Sigmoid colon (tissue), 7 donors: ENCODE data around the gene GSN. TPM values are rescaled to one million over a fixed set of nuclear protein-coding genes. Genes with fewer than 3 reads are reported as not detected.

Experiments
- DNase-seq: peaks from one replicate; pipeline ENCODE4 v3.0.0-alpha.2; 2019
- H3K27ac ChIP-seq, 4 donors: fragments of 200-600 bp; sonication (generic); one replicate each; pipeline ENCODE4 v1.5.1; 2016 to 2019; ENCODE audit warnings: mild to moderate bottlenecking in 1 of 4
- H3K27me3 ChIP-seq, 3 donors: fragments of 200-600 bp; sonication (generic); one replicate each; pipeline ENCODE4 v1.5.1; 2019; ENCODE audit warnings: mild to moderate bottlenecking in 1 of 3
- H3K36me3 ChIP-seq, 4 donors: fragments of 200-600 bp; sonication (generic); one replicate each; pipeline ENCODE4 v1.5.1; 2016 to 2019
- H3K4me1 ChIP-seq, 4 donors: fragments of 200-600 bp; sonication (generic); one replicate each; pipeline ENCODE4 v1.5.1; 2017 to 2019
- H3K4me3 ChIP-seq, 4 donors: fragments of 200-600 bp; sonication (generic); one replicate each; pipeline ENCODE4 v1.5.1; 2017 to 2019; ENCODE audit warnings: mild to moderate bottlenecking in 2 of 4, moderate library complexity in 1 of 4
- H3K9me3 ChIP-seq, 4 donors: fragments of 200-600 bp in 3 of 4; sonication (generic) in 3 of 4; one replicate each; pipeline versions ENCODE4 v1.5.1 to v1.6.1; 2013 to 2019
- EP300 ChIP-seq, 4 donors: sonication (generic); formaldehyde crosslinking; IDR thresholded peaks; one replicate each; pipeline ENCODE4 v1.6.1; 2017; ENCODE audit warnings: antibody characterized with exemption in 4 of 4
- POLR2A ChIP-seq, 2 donors: fragments of 450-650 bp; IDR thresholded peaks; one replicate each; pipeline ENCODE4 v1.6.1; 2016; ENCODE audit warnings: antibody characterized with exemption in 2 of 2, mild to moderate bottlenecking in 2 of 2, moderate library complexity in 2 of 2
- POLR2AphosphoS5 ChIP-seq, 4 donors: sonication (generic); formaldehyde crosslinking; IDR thresholded peaks; one replicate each; pipeline ENCODE4 v1.6.1; 2017; ENCODE audit warnings: antibody characterized with exemption in 4 of 4
- WGBS, 2 donors: extraction: QIAGEN DNeasy Blood & Tissue Kit; methylation state at CpG; one replicate each; pipeline ENCODE4 v1.1.7; 2013; 5-methylcytosine and 5-hydroxymethylcytosine counted together
- intact Hi-C: fragments of 100-400 bp; cut with DNase I; formaldehyde crosslinking; loops from one replicate; pipeline ENCODE4 v1.15.1; 2023
- polyA plus RNA-seq, 3 donors: library from polyadenylated mRNA; stranded (reverse); fragments of 200-250 nt; gene quantifications; one replicate each; pipeline ENCODE4 v1.2.3, GENCODE V29; 2013
- total RNA-seq, 4 donors: library from RNA; depleted of rRNA; stranded (reverse); fragments of >200 nt; gene quantifications; one replicate each; pipeline ENCODE4 v1.1.0, GENCODE V29; 2016
- TF ChIP-seq, protein P1 (sequence below), 4 experiments: fragments of 450-650 bp in 3 of 4; fragments of 200-600 bp in 1 of 4; IDR thresholded peaks; one replicate each; pipeline ENCODE4 v1.5.1; 2016 to 2019; ENCODE audit warnings: antibody characterized with exemption in 4 of 4, mild to moderate bottlenecking in 3 of 4, moderate library complexity in 2 of 4
- donor health status: healthy with polysubstance abuse.
- donor health status: Bipolar disorder and iron deficiency.
- donor health status: healthy.

The GSN gene
- total and polyA plus RNA-seq, 7 donors = 333 to 2,826 (median 1,610) TPM

GRCh38 chr9:121321016-121321503, 53.1 kb downstream of the GSN start:
- peak; percentile 74 for DNase-seq
- Histone ChIP-seq H3K27ac (peak overlapping the region; percentile 91 to 99 (median 94)), H3K4me1 (peaks cover 0 to 86% (median 81%) of the 10 kb centered on the region in 4 donors), H3K36me3 (peaks cover 45 to 99% (median 66%) of the 10 kb centered on the region in 4 donors), H3K9me3 (no peaks in the 10 kb centered on the region), H3K27me3 (no peaks in the 10 kb centered on the region), H3K4me3 (no peak overlapping the region)
- peak in 2 of 4 donors; percentile 17 to 22 for TF ChIP-seq POLR2AphosphoS5 (IDR thresholded peaks at IDR 0.05)
- TF ChIP-seq, protein P1, sequence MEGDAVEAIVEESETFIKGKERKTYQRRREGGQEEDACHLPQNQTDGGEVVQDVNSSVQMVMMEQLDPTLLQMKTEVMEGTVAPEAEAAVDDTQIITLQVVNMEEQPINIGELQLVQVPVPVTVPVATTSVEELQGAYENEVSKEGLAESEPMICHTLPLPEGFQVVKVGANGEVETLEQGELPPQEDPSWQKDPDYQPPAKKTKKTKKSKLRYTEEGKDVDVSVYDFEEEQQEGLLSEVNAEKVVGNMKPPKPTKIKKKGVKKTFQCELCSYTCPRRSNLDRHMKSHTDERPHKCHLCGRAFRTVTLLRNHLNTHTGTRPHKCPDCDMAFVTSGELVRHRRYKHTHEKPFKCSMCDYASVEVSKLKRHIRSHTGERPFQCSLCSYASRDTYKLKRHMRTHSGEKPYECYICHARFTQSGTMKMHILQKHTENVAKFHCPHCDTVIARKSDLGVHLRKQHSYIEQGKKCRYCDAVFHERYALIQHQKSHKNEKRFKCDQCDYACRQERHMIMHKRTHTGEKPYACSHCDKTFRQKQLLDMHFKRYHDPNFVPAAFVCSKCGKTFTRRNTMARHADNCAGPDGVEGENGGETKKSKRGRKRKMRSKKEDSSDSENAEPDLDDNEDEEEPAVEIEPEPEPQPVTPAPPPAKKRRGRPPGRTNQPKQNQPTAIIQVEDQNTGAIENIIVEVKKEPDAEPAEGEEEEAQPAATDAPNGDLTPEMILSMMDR (IDR thresholded peaks at IDR 0.05) = no peak
- 79 to 90% methylated on average over 10 of the region's 10 CpGs for WGBS, 2 donors
- intact Hi-C loops = no loop called here

DNA sequence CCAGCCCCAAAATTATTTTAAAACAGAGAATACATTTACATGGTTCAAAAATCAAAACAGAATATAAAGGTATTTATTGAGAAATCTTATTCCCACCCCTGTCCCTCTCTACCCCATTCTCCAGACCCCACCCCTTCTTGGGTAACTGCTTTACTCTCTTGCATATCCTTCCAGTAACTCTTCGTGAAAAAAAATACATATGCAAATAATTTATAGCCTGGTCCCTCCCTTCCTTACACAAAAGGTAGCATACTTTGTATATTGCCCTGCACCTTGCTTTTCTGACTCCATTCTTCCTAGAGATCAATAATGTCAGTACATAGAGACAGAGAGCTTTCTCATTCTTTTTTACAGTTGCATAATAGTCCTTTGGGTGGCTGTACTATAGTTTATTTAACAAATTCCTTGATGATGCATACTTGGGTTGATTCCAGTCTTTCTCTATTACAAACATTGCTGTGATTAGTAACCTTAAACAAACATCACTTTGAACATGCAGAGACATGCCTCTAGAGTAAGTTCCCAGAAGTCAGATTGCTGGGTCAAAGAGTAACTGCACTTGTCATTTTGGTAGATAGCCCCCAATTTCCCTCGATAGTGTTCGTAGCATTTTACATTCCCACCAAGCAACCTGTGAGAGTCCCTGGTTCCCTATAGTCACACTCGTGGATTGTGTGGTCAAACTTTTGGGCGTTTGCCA, 54.2 kb downstream of the GSN start:
- Histone ChIP-seq H3K36me3 (peaks cover 40 to 99% (median 67%) of the 10 kb centered on the region in 4 donors), H3K4me1 (peaks cover 0 to 87% (median 83%) of the 10 kb centered on the region in 4 donors), H3K4me3 (no peak overlapping the region), H3K9me3 (no peaks in the 10 kb centered on the region), H3K27ac (peak overlapping the region; percentile 91 to 99 (median 94)), H3K27me3 (no peaks in the 10 kb centered on the region)
- no peak for DNase-seq
- TF ChIP-seq, protein P1 (IDR thresholded peaks at IDR 0.05) = no peak
- no peak for TF ChIP-seq POLR2A (IDR thresholded peaks at IDR 0.05)
- TF ChIP-seq EP300 (IDR thresholded peaks at IDR 0.05) = peak in 3 of 4 donors; percentile 54 to 88 (median 80)
- peak; percentile 34 to 82 (median 66) for TF ChIP-seq POLR2AphosphoS5 (IDR thresholded peaks at IDR 0.05)
- intact Hi-C loops = no loop called here
- 27 to 38% methylated on average over 5 of the region's 5 CpGs for WGBS, 2 donors

DNA sequence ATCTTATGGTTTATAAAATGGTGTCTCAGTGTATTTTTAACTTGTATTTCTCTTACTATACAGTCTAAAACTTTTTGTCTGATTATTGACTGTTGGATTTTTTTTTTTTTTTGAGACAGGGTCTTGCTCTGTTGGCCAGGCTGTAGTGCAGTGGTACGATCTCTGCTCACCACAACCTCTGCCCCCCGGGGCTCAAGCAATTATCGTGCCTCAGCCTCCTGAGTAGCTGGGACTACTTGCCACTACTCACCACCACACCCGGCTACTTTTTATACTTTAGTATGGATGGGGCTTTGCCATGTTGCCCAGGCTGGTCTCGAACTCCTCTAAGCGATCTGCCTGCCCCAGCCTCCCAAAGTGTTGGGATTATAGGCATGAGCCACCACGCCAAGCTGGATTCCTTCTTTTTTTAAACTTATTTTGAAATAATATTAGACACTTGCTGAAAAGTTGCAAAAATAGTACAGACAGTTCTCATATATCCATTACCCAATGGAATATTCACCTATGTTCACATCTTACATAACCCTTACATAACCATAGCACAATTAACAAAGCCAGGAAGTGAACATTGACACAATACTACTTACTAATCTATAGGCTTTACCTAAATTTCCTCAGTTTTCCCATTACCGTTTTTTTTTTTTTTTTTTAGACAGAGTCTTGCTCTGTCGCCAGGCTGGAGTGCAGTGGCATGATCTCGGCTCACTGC, 54.9 kb downstream of the GSN start:
- intact Hi-C loops = no loop called here
- 92 to 93% methylated on average over 10 of the region's 10 CpGs for WGBS, 2 donors
- peak overlapping the region; percentile 91 to 99 (median 94) for H3K27ac ChIP-seq
- peaks cover 38 to 99% (median 68%) of the 10 kb centered on the region in 4 donors for H3K36me3 ChIP-seq
- H3K4me1 ChIP-seq = peaks cover 0 to 84% (median 80%) of the 10 kb centered on the region in 4 donors
- H3K27me3 ChIP-seq = no peaks in the 10 kb centered on the region
- TF ChIP-seq POLR2AphosphoS5 (IDR thresholded peaks at IDR 0.05) = no peak
- no peak for TF ChIP-seq POLR2A (IDR thresholded peaks at IDR 0.05)
- TF ChIP-seq, protein P1 (IDR thresholded peaks at IDR 0.05) = no peak
- no peak for TF ChIP-seq EP300 (IDR thresholded peaks at IDR 0.05)
- DNase-seq = peak; percentile 69
- H3K4me3 ChIP-seq = no peak overlapping the region
- no peaks in the 10 kb centered on the region for H3K9me3 ChIP-seq

DNA sequence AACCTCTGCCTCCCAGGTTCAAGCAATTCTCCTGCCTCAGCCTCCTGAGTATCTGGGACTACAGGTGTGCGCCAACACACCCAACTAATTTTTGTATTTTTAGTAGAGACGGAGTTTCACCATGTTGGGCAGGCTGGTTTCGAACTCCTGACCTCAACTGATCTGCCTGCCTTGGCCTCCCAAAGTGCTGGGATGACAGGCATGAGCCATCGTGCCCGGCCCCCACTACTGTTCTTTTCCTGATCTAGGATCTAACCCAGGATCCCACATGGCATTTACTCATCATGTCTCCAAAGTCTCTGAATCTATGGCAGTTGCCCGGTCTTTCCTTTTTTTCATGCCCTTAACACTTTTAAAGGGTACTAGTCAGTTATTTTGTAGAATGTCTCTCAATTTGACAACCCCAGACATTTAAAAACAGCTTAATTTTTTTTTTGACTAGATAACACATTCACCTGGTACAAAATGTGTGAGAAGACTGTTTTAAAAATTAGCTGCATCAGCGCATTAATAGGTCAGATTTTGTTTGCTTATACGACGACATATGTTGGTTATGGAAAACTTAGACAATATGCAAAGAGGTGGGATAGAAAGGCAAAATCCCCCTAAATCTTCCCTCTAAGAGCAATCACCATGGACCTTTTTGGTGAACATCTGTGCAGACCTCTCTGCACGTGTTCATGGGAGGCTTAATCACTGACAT, 55.6 kb downstream of the GSN start:
- DNase-seq = no peak
- H3K4me3 ChIP-seq = no peak overlapping the region
- intact Hi-C loops = loop anchor here (2.0 kb wide), 1 partner anchor 35 kb away; no protein-coding TSS in a partner anchor
- H3K27me3 ChIP-seq = no peaks in the 10 kb centered on the region
- 92 to 96% methylated on average over 10 of the region's 10 CpGs for WGBS, 2 donors
- TF ChIP-seq, protein P1 (IDR thresholded peaks at IDR 0.05) = no peak
- TF ChIP-seq POLR2AphosphoS5 (IDR thresholded peaks at IDR 0.05) (no peak), POLR2A (IDR thresholded peaks at IDR 0.05) (no peak)
- H3K36me3 ChIP-seq = peaks cover 34 to 99% (median 67%) of the 10 kb centered on the region in 4 donors
- H3K27ac ChIP-seq = peak overlapping the region; percentile 91 to 99 (median 94)
- H3K9me3 ChIP-seq = no peaks in the 10 kb centered on the region
- peaks cover 0 to 79% (median 76%) of the 10 kb centered on the region in 4 donors for H3K4me1 ChIP-seq
